ENCODE results near the gene INTS1.

DNA sequence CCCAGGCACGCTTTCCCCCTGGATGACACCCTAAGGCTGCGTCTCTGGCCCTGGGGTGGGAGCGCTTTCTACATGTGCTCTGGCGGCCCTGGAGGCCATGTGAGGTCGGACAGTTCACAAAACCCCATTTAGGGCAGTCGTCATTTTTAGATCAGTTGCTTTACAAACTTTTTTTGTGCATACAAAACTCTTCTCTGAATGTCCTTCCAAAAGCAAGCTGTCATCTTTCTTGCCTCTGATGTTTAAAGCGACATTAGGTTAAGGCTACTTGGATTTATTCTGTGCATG lies 32.2 kb upstream of the INTS1 start:
- TF ChIP-seq, protein P1, sequence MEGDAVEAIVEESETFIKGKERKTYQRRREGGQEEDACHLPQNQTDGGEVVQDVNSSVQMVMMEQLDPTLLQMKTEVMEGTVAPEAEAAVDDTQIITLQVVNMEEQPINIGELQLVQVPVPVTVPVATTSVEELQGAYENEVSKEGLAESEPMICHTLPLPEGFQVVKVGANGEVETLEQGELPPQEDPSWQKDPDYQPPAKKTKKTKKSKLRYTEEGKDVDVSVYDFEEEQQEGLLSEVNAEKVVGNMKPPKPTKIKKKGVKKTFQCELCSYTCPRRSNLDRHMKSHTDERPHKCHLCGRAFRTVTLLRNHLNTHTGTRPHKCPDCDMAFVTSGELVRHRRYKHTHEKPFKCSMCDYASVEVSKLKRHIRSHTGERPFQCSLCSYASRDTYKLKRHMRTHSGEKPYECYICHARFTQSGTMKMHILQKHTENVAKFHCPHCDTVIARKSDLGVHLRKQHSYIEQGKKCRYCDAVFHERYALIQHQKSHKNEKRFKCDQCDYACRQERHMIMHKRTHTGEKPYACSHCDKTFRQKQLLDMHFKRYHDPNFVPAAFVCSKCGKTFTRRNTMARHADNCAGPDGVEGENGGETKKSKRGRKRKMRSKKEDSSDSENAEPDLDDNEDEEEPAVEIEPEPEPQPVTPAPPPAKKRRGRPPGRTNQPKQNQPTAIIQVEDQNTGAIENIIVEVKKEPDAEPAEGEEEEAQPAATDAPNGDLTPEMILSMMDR (conservative IDR thresholded peaks at IDR 0.05), result no peak
- no peak for TF ChIP-seq ZFX (IDR thresholded peaks at IDR 0.05)

Data from C4-2B (cell line).